GM18508 (cell line): ENCODE results near the gene OR9Q1.
"Not testable (repeated sequence)": the region's sequence is repeated elsewhere in the genome, so short reads cannot be mapped to it uniquely, and the experiment has no call there.

ENCODE experiments used
- ATAC-seq: cut with Tn5 transposase; IDR thresholded peaks from one replicate; pipeline ENCODE4 v1.9.1; 2021; ENCODE audit warnings: moderate number of reproducible peaks; ENCODE audit not compliant: insufficient read depth, unreplicated experiment

The OR9Q1 gene

GRCh38 chr11:58125469-58125868, 101.8 kb downstream of the OR9Q1 start, which contains the start of gene OR9I1:
Gene OR9I1 (minus strand): TSS chr11:58125530. CDS start chr11:58119444, 6,086 bp downstream.
- ATAC-seq = no peak

GRCh38 chr11:58127350-58127749, 103.7 kb downstream of the OR9Q1 start:
- no peak for ATAC-seq

GRCh38 chr11:58133309-58134076, 109.8 kb downstream of the OR9Q1 start:
- no peak for ATAC-seq

DNA sequence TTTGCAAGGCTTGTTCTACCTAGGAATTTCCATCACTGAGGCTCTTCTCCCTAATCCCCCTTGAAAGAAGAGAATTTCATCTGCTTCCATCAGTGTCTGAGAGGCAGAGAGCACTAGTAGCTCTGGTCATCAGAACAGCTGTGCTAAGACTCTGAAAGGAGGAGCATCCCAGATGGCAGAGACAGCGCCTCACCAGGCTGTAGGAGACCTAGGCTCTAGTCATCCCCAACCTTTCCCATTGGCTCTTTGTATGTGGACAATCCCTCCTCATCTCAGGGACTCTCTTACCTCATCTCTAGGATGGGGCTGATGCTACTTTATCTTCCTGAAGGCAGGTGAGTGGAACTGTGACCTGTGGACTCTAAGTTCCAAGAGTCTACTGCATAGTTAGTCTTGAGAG, 110.5 kb downstream of the OR9Q1 start:
- no peak for ATAC-seq

- no peak for ATAC-seq
Measured at GRCh38 chr11:58135171-58135570, 111.5 kb downstream of the OR9Q1 start.

- ATAC-seq = no peak
Measured at GRCh38 chr11:58142761-58143160, 119.1 kb downstream of the OR9Q1 start.

- no peak for ATAC-seq
Measured at GRCh38 chr11:58152781-58153180, 129.1 kb downstream of the OR9Q1 start.

- ATAC-seq = no peak
Measured at GRCh38 chr11:58164389-58164788, 140.7 kb downstream of the OR9Q1 start.

DNA sequence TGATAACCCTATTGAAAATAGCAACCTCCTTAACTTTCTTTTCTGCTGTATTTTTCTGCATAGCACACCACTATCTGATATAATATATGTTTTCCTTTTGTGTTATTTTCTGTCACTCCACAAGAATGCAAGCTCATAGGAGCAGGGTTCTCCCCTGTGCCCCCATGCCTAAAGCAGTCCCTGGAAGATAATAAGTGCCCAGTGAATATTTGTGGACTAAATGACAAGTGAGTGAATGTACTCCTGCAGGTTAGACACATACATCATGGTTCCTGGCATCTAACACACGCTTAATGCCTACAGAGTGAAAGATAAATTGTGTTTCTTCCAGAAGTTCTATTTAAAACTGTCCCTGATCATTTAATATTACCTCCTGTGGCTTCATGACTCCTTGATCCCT, 141.3 kb downstream of the OR9Q1 start:
- ATAC-seq = no peak

DNA sequence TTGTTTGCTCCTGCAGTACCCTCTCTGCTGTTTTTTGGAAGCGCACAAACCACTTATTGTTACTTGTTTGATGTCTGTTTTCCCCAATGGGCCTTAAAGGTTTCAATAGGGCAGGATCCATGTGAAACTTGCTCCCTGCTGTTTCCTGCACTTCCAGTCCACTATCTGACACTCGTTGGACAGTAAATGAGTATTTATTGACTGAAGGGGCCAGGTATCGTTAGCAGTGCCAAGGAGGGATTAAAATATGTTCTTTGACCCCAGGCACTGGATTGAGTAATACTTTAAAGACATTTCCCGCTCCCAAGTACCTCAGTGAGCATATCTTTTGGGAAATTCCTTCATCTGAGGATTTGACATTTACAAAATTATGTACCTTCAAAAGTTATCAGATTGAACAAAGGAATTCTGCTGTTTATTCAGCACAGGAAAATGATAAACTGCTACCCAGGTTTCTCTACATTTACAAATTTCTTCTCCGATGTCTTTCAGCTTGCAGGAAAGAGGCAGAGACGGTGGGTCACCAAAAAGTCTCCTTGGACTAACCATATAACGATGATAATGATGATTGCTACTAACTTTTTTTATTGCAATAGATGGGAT, 141.9 kb downstream of the OR9Q1 start:
- no peak for ATAC-seq

- no peak for ATAC-seq
Measured at GRCh38 chr11:58177409-58178054, 153.9 kb downstream of the OR9Q1 start.

DNA sequence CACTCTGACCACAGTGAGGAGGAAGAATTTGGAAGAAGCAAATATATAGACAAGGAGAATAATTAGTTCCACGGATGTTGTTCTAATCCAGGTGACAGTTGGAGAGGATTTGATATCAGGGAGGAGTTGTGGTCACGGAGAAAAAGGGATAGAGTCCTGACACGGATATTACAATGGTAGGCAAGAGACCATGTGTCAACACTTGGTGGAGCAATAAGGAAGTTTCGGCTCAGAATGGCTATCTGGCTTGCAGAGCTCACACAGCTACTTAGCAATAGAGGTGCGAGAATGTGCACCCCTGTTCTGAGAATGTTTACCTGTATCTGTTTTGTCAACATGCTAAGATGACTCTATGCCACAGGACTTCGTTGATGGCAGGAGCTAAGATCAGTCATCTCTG, 154.8 kb downstream of the OR9Q1 start:
- no peak for ATAC-seq

DNA sequence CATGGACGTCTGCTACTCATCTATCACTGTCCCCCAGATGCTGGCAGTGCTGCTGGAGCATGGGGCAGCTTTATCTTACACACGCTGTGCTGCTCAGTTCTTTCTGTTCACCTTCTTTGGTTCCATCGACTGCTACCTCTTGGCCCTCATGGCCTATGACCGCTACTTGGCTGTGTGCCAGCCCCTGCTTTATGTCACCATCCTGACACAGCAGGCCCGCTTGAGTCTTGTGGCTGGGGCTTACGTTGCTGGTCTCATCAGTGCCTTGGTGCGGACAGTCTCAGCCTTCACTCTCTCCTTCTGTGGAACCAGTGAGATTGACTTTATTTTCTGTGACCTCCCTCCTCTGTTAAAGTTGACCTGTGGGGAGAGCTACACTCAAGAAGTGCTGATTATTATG, 156.0 kb downstream of the OR9Q1 start:
- ATAC-seq = no peak

DNA sequence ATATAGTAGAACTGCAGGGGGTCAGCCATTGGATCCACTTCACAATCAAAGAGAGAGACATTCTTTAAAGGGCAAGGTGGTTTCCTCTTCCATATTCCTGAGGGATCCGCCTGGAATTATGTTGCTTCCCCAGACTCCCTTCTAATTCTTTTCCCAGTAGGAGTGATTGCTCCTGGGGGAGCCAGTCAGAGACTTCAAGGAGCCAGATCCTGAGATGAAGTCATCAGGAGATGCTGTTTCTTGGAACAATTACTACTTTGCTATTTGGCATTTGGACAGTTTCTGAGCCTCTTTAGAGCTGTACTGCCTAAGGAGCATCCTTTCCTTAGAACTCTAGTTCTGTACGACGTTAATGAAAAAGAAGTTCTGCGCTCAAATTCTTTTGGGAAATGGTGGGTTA, 163.3 kb downstream of the OR9Q1 start:
- no peak for ATAC-seq

GRCh38 chr11:58188770-58189169, 165.1 kb downstream of the OR9Q1 start, which contains the start of gene OR9Q2:
Gene OR9Q2 (plus strand): TSS chr11:58189070. CDS start chr11:58190491, 1,421 bp downstream.
- ATAC-seq = no peak

DNA sequence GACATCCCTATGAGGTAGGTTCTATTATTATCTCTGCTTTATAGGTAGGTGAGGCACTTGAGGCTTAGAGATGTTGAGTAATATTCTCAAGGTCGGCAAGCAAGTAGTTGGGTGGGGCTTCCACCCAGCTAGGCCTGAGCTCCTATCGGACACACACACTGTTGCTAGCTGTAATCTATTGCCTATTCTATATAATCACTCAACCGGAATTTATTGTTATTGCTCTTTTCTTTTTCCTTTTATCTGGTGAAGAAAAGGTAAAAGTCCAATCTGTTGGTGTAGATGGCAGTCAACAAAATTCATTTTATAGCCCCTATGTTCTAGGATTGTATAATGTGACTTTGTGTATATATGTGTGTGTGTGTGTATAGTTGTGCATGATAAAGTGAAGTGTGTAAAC, 168.5 kb downstream of the OR9Q1 start:
- no peak for ATAC-seq

DNA sequence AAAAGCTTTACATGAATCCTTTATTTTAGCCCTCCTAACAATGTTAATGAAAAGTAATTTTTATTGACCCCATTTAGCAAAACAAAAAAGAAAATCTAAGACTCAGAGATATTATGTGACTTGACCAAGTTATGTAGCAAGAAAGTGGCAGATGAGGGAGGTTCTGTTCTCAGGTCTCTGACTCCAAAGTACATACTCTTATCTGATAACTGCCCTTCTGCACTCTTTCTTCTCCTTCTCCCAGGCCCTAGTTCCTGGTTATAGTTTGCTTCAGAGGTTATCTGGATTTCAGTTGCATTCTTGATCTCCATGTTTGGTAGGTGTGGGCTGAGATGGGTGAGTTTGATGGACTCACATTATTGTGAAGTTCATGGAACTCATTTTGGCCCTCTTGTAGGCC, 169.7 kb downstream of the OR9Q1 start:
- no peak for ATAC-seq

DNA sequence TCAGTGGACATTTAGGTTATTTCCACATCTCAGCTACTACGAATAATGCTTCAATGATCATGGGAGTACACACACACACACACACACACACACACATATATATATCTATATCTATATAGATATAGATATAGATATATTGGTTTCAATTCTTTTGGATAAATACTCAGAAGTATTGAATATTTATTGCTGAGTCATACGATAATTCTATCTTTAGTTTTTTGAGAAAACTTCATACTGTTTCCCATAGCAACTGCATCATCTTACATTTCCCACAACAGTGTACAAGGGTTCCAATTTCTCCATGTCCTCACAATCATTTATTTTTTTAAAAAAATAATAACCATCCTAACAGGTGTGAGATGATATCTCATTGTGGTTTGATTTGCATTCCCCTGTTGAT, 172.3 kb downstream of the OR9Q1 start:
- no peak for ATAC-seq

DNA sequence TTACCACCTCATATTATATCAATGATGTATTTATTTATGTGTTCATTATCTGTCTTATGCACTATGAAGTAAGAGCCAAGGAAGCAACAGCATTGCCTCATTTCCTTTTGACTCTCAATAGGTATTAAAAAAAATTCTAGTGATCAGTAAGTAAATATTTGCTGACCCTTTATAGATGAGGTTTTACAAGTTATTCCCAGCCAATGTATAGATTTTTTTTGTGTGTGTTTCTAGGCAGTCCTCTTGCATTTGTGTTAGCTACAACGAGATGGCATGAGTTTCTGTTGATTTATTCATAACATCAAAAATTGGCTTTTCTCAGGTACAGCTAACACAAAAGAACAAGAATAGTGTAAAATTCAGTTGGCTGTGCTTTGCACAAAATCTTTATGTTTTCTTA, 175.6 kb downstream of the OR9Q1 start:
- ATAC-seq = no peak

DNA sequence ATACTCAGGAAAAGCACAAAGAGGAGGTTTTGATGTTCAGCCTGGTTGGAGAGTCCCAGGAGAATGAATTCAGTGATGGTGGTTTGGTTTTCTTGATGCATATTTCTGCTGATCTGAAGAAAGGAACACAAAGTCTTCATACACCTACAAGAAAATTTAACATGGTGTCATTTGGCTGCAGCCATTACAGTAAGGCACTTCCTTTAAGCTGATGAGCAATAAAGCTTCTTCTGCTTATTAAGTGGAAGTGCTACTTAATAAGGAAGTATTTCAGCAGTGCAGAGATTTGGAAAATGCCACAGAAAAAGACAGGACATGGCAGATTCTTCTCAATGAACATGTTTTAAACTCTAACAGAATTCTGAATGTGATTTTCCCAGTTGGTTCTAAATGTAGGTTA, 180.4 kb downstream of the OR9Q1 start, which contains the start of gene OR1S2:
OR1S2 (minus strand) TSS at position 101 of the 400 bp plus-strand sequence; CDS start at position 101, 0 bp downstream.
- ATAC-seq = no peak

DNA sequence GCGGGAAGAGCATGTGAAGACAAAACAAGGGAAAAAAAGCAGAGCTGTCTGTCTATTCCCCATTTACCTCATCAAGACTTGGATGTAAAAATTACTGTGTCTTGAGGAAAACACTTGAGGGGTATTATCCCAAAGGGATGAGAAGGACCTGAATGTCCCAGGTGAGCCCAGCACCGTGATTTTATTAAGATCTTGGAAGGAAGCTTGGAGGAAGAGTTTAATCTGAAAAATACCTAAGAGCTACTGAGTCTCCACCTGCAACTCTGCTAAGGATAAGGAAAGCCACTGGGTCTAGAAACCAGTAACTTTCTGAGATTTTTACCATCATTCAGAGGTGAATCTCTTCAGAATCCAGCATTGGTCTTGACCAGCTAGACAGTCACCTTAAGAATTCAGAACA, 188.7 kb downstream of the OR9Q1 start, which contains the start of gene OR1S1:
OR1S1 (plus strand) TSS at position 301 of the 400 bp plus-strand sequence.
- ATAC-seq = not testable (repeated sequence)
